Activated B cell treated with CpG ODN at 0.5 μM for 24 hours (primary cell): ENCODE data around the gene RGMA. TPM values are rescaled to one million over a fixed set of nuclear protein-coding genes. Genes with fewer than 3 reads are reported as not detected.

ENCODE experiments used
- ATAC-seq: fragments of 200-7000 bp; cut with Tn5 transposase; one replicate; pipeline ENCODE4 v1.10.0; 2021; ENCODE audit warnings: low read depth, mild to moderate bottlenecking, moderate library complexity
- CTCF ChIA-PET: fragments of 350-600 bp; sonication (Branson Sonifier 250); formaldehyde crosslinking; loops from one replicate; lab custom pipeline; 2021; ENCODE audit warnings: antibody characterized with exemption; lab: Charles Lee
- POLR2A ChIA-PET: fragments of 350-600 bp; sonication (Branson Sonifier 250); formaldehyde crosslinking; loops from one replicate; lab custom pipeline; 2021; ENCODE audit warnings: antibody characterized with exemption; lab: Charles Lee
- DNase-seq: peaks from one replicate; pipeline ENCODE4 v3.0.0; 2022
- H3K27ac Mint-ChIP-seq: one replicate; pipeline ENCODE4 v1.8.0; 2020; ENCODE audit warnings: mixed read lengths
- H3K27me3 Mint-ChIP-seq: one replicate; pipeline ENCODE4 v1.8.0; 2021; ENCODE audit warnings: mixed read lengths
- H3K36me3 Mint-ChIP-seq: one replicate; pipeline ENCODE4 v1.8.0; 2021; ENCODE audit warnings: low read depth, mixed read lengths
- H3K4me1 Mint-ChIP-seq: one replicate; pipeline ENCODE4 v1.8.0; 2021; ENCODE audit warnings: mixed read lengths
- H3K4me3 Mint-ChIP-seq: one replicate; pipeline ENCODE4 v1.8.0; 2020; ENCODE audit warnings: mild to moderate bottlenecking, mixed read lengths
- H3K9me3 Mint-ChIP-seq: one replicate; pipeline ENCODE4 v1.8.0; 2020; ENCODE audit warnings: mixed read lengths
- CTCF ChIP-seq: fragments of 200-600 bp; IDR thresholded peaks from one replicate; pipeline ENCODE4 v1.8.0; 2022; ENCODE audit warnings: antibody characterized with exemption, mild to moderate bottlenecking
- intact Hi-C: fragments of 100-400 bp; cut with micrococcal nuclease; formaldehyde crosslinking; loops from one replicate; pipeline ENCODE4 v1.15.1; 2024
- total RNA-seq: library from RNA; stranded (reverse); gene quantifications from 2 replicates; pipeline ENCODE4 v1.2.3, GENCODE V29; 2022

Gene RGMA
- total RNA-seq, 1 donor from 2014 or later: not detected

GRCh38 chr15:93121973-93122910 lies 33.2 kb upstream of the RGMA start:
- intact Hi-C loops: no loop called here
- Mint-ChIP-seq H3K27ac (no peak overlapping the region), H3K36me3 (no peaks in the 10 kb centered on the region), H3K27me3 (peaks cover 7% of the 10 kb centered on the region), H3K4me3 (no peak overlapping the region), H3K9me3 (no peaks in the 10 kb centered on the region), H3K4me1 (no peaks in the 10 kb centered on the region)
- no peak for ATAC-seq
- DNase-seq: no peak
- no peak for TF ChIP-seq CTCF
- ChIA-PET POLR2A (no interaction called here), CTCF (no interaction called here)

GRCh38 chr15:93121107-93121506 lies 32.1 kb upstream of the RGMA start:
- no peaks in the 10 kb centered on the region for H3K36me3 Mint-ChIP-seq
- DNase-seq (no peak), ATAC-seq (no peak)
- no peaks in the 10 kb centered on the region for H3K4me1 Mint-ChIP-seq
- H3K27me3 Mint-ChIP-seq: peaks cover 9% of the 10 kb centered on the region
- no peaks in the 10 kb centered on the region for H3K9me3 Mint-ChIP-seq
- intact Hi-C loops: no loop called here
- POLR2A ChIA-PET: no interaction called here
- CTCF ChIA-PET: no interaction called here
- H3K4me3 Mint-ChIP-seq: no peak overlapping the region
- no peak for TF ChIP-seq CTCF
- H3K27ac Mint-ChIP-seq: no peak overlapping the region

GRCh38 chr15:93118904-93119303 lies 29.9 kb upstream of the RGMA start:
- TF ChIP-seq CTCF: no peak
- no peaks in the 10 kb centered on the region for H3K36me3 Mint-ChIP-seq
- no peaks in the 10 kb centered on the region for H3K9me3 Mint-ChIP-seq
- H3K27me3 Mint-ChIP-seq: peaks cover 9% of the 10 kb centered on the region
- H3K4me1 Mint-ChIP-seq: no peaks in the 10 kb centered on the region
- ATAC-seq (no peak), DNase-seq (no peak)
- intact Hi-C loops: no loop called here
- POLR2A ChIA-PET: no interaction called here
- CTCF ChIA-PET: no interaction called here
- no peak overlapping the region for H3K4me3 Mint-ChIP-seq
- H3K27ac Mint-ChIP-seq: no peak overlapping the region

GRCh38 chr15:93111451-93111850 lies 22.4 kb upstream of the RGMA start:
- no peak for ATAC-seq
- H3K36me3 Mint-ChIP-seq: no peaks in the 10 kb centered on the region
- H3K27me3 Mint-ChIP-seq: peaks cover 34% of the 10 kb centered on the region
- intact Hi-C loops: no loop called here
- H3K4me3 Mint-ChIP-seq: no peak overlapping the region
- ChIA-PET POLR2A (no interaction called here), CTCF (no interaction called here)
- H3K4me1 Mint-ChIP-seq: no peaks in the 10 kb centered on the region
- no peak for TF ChIP-seq CTCF
- no peaks in the 10 kb centered on the region for H3K9me3 Mint-ChIP-seq
- H3K27ac Mint-ChIP-seq: no peak overlapping the region
- DNase-seq: no peak

GRCh38 chr15:93110502-93111040 lies 21.6 kb upstream of the RGMA start:
- H3K9me3 Mint-ChIP-seq: no peaks in the 10 kb centered on the region
- CTCF ChIA-PET: no interaction called here
- no peak for DNase-seq
- peaks cover 34% of the 10 kb centered on the region for H3K27me3 Mint-ChIP-seq
- no peaks in the 10 kb centered on the region for H3K36me3 Mint-ChIP-seq
- H3K4me1 Mint-ChIP-seq: no peaks in the 10 kb centered on the region
- no peak for TF ChIP-seq CTCF
- no peak overlapping the region for H3K4me3 Mint-ChIP-seq
- POLR2A ChIA-PET: no interaction called here
- intact Hi-C loops: no loop called here
- no peak overlapping the region for H3K27ac Mint-ChIP-seq
- ATAC-seq: no peak
